NT2/D1 (cell line): Measurements from ENCODE around the gene FAM107B.
A peak's percentile ranks its signal among the peaks of the same experiment; 100 is the strongest.

Experiments used
- DNase-seq: peaks from one replicate; pipeline ENCODE4 v3.0.0-alpha.2; 2011; ENCODE audit warnings: low read depth, low spot score
- H3K27me3 ChIP-seq: 2 replicates; pipeline ENCODE4 v1.6.0; 2011; ENCODE audit warnings: mild to moderate bottlenecking; ENCODE audit not compliant: insufficient read length, insufficient read depth
- H3K36me3 ChIP-seq: 2 replicates; pipeline ENCODE4 v1.6.1; 2011; ENCODE audit warnings: mild to moderate bottlenecking, low read length, mixed read lengths; ENCODE audit not compliant: insufficient read depth, insufficient read length
- H3K4me1 ChIP-seq: 2 replicates; pipeline ENCODE4 v1.5.1; 2011; ENCODE audit not compliant: insufficient read depth, insufficient read length
- H3K4me3 ChIP-seq: 2 replicates; pipeline ENCODE4 v1.5.1; 2011; ENCODE audit warnings: low read depth; ENCODE audit not compliant: insufficient read length
- H3K9ac ChIP-seq: 2 replicates; pipeline ENCODE4 v1.6.0; 2011; ENCODE audit warnings: low read depth; ENCODE audit not compliant: insufficient read length
- H3K9me3 ChIP-seq: 2 replicates; pipeline ENCODE4 v1.5.1; 2011; ENCODE audit warnings: mild to moderate bottlenecking, low read length; ENCODE audit not compliant: insufficient read depth
- SUZ12 ChIP-seq: IDR thresholded peaks from 2 replicates; pipeline ENCODE4 v1.6.1; 2011; ENCODE audit not compliant: insufficient read length, insufficient read depth; ENCODE audit errors: extremely low read depth
- YY1 ChIP-seq: IDR thresholded peaks from 2 replicates; pipeline ENCODE4 v1.6.1; 2011; ENCODE audit not compliant: insufficient read length, insufficient read depth
- ZNF274 ChIP-seq: IDR thresholded peaks from 2 replicates; pipeline ENCODE4 v1.6.1; 2011; ENCODE audit warnings: mild to moderate bottlenecking, low read depth, low read length

The FAM107B gene

DNA sequence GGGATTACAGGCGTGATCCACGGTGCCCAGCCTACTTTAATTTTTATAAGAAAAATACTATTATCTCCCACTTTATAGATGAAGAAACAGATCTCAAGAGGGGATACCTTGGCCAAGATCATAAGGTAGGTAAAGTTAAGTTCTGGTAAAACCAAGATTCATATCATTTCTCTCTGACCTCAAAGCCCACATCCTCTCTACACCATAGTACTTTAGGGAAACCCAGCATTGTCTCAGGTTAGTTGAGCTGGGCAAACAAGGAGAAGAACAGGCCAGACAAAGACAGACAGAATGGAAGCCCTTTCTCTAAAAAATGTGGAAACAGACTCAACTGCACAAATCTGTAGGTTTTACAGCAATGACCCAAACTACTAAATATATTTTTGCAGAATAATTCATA, 246.2 kb downstream of the FAM107B start:
- H3K9ac ChIP-seq: no peak overlapping the region
- H3K27me3 ChIP-seq: no peaks in the 10 kb centered on the region
- H3K36me3 ChIP-seq: peaks cover 4% of the 10 kb centered on the region
- no peak overlapping the region for H3K4me3 ChIP-seq
- H3K4me1 ChIP-seq: no peaks in the 10 kb centered on the region
- H3K9me3 ChIP-seq: no peaks in the 10 kb centered on the region
- DNase-seq: no peak
- no peak for TF ChIP-seq ZNF274
- TF ChIP-seq YY1: no peak
- TF ChIP-seq SUZ12: no peak

GRCh38 chr10:14527915-14528314, 246.8 kb downstream of the FAM107B start:
- TF ChIP-seq SUZ12: no peak
- no peak for TF ChIP-seq ZNF274
- TF ChIP-seq YY1: no peak
- H3K9ac ChIP-seq: no peak overlapping the region
- DNase-seq: no peak

GRCh38 chr10:14527134-14527844, 247.4 kb downstream of the FAM107B start:
- no peak overlapping the region for H3K4me3 ChIP-seq
- DNase-seq: no peak
- H3K36me3 ChIP-seq: peaks cover 4% of the 10 kb centered on the region
- H3K27me3 ChIP-seq: no peaks in the 10 kb centered on the region
- H3K9ac ChIP-seq: no peak overlapping the region
- no peak for TF ChIP-seq YY1
- no peak for TF ChIP-seq ZNF274
- TF ChIP-seq SUZ12: no peak
- H3K4me1 ChIP-seq: no peaks in the 10 kb centered on the region
- no peaks in the 10 kb centered on the region for H3K9me3 ChIP-seq

More at GRCh38 chr10:14527915-14528314, 246.8 kb downstream of the FAM107B start:
- H3K4me3 ChIP-seq: no peak overlapping the region
- no peaks in the 10 kb centered on the region for H3K27me3 ChIP-seq
- H3K4me1 ChIP-seq: no peaks in the 10 kb centered on the region
- no peaks in the 10 kb centered on the region for H3K9me3 ChIP-seq
- peaks cover 4% of the 10 kb centered on the region for H3K36me3 ChIP-seq

DNA sequence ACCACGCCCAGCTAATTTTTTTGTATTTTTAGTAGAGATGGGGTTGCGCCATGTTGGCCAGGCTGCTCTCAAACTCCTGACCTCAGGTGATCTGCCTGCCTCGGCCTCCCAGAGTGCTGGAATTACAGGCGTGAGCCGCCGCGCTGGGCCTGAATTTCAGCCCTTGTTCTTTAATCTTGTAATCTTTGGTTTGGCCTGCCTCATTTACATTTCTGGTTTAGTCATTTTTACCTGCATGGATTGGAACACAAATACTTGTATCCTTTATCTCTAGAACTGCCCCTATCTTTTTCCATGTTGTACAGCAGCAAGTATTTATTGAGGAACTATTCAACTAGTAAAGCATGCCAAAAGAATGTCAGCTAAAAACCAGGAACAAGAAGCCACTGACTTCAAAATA, 248.4 kb downstream of the FAM107B start:
- DNase-seq: no peak
- H3K9ac ChIP-seq: no peak overlapping the region
- no peaks in the 10 kb centered on the region for H3K4me1 ChIP-seq
- no peaks in the 10 kb centered on the region for H3K9me3 ChIP-seq
- peaks cover 9% of the 10 kb centered on the region for H3K36me3 ChIP-seq
- no peaks in the 10 kb centered on the region for H3K27me3 ChIP-seq
- no peak overlapping the region for H3K4me3 ChIP-seq
- no peak for TF ChIP-seq SUZ12
- no peak for TF ChIP-seq YY1
- no peak for TF ChIP-seq ZNF274

GRCh38 chr10:14524691-14525324, 249.9 kb downstream of the FAM107B start:
- no peak overlapping the region for H3K4me3 ChIP-seq
- H3K27me3 ChIP-seq: no peaks in the 10 kb centered on the region
- H3K36me3 ChIP-seq: peaks cover 14% of the 10 kb centered on the region
- DNase-seq: no peak
- no peak overlapping the region for H3K9ac ChIP-seq
- H3K9me3 ChIP-seq: no peaks in the 10 kb centered on the region
- H3K4me1 ChIP-seq: no peaks in the 10 kb centered on the region
- TF ChIP-seq SUZ12: no peak
- TF ChIP-seq ZNF274: no peak
- TF ChIP-seq YY1: no peak

- Histone ChIP-seq H3K4me1 (no peaks in the 10 kb centered on the region), H3K9me3 (no peaks in the 10 kb centered on the region), H3K36me3 (peaks cover 13% of the 10 kb centered on the region), H3K27me3 (no peaks in the 10 kb centered on the region), H3K4me3 (no peak overlapping the region), H3K9ac (no peak overlapping the region)
- TF ChIP-seq YY1 (no peak), SUZ12 (no peak), ZNF274 (no peak)
- DNase-seq: no peak
These were observed 251.4 kb downstream of the FAM107B start for GRCh38 chr10:14523286-14523685.

GRCh38 chr10:14519785-14520184, 254.9 kb downstream of the FAM107B start:
- H3K4me1 ChIP-seq: no peaks in the 10 kb centered on the region
- peak; percentile 22 for DNase-seq
- TF ChIP-seq ZNF274: no peak
- no peak for TF ChIP-seq SUZ12
- no peak for TF ChIP-seq YY1
- H3K27me3 ChIP-seq: no peaks in the 10 kb centered on the region
- no peak overlapping the region for H3K4me3 ChIP-seq
- H3K9me3 ChIP-seq: no peaks in the 10 kb centered on the region
- H3K9ac ChIP-seq: no peak overlapping the region
- H3K36me3 ChIP-seq: peaks cover 13% of the 10 kb centered on the region
